ENCODE data around the gene DOCK11. TPM values are rescaled to one million over a fixed set of nuclear protein-coding genes. Genes with fewer than 3 reads are reported as not detected.
A peak's percentile ranks its signal among the peaks of the same experiment; 100 is the strongest.
"Not testable (repeated sequence)": the region's sequence is repeated elsewhere in the genome, so short reads cannot be mapped to it uniquely, and the experiment has no call there.

DOCK11 gene
- polyA plus RNA-seq (ENCODE audit: low read depth in 6 of 6): 10 to 100 TPM; 15.4 to 29.9 (median 19.7) TPM

DNA sequence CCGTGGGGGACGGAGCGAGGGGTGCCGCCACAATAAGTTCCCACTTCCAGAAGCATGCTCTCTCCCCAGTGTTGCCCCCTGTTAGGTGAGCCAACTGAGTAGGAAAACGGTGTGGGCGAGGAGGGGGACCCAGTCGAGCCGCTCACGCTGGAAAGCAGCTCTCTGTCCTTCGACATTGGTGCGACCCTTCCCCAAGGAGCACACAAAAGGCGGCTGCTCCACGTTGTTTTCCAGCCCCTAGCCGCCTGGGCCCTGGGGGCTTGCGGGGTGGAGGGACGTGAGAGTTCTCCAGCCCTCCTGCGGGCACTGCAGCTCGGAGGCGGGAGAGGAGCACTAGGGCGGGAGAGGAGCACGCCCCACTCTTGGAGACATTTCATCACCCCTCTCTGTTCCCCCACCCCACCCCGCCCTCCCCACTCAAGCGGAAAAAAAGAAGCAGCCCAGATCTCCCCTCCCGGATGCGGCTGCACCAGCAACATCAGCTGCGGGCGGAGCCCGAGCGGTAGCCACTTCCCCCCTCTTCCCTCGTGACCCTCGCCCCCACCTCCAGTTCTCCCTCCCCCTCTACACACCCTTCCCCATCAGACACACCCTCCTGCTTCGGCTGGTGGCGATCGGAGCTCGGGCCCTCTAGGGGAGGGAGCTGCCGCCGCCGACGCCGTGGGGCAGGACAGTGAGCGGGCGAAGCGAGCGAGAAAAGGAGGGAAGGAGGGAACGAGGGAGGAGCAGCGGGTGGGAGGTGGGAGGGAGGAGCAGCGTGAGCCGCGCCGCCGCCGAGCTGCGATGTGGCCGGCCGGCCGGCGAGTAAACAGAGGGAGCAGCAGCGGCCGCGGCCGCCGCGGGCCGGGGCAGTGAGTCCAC is at the start of gene DOCK11:
DOCK11 (plus strand) TSS at position 755 of the 861 bp plus-strand sequence. CDS start 157 bp downstream, outside the sequence.
- ATAC-seq (ENCODE audit: low read depth in 2 of 2) (peak; percentile 69 to 74), DNase-seq (peak; percentile 84)
- Mint-ChIP-seq H3K36me3 (no peaks in the 10 kb centered on the region), H3K9me3 (peaks cover 0 to 4% (median 0%) of the 10 kb centered on the region in 7 donors), H3K4me3 (peak within 1 kb of the TSS; percentile 93 to 99 (median 98)), H3K27me3 (no peaks in the 10 kb centered on the region), H3K4me1 (peaks cover 14 to 34% (median 19%) of the 10 kb centered on the region in 3 donors), H3K27ac (peak within 1 kb of the TSS; percentile 96 to 99 (median 98))

- H3K36me3 Mint-ChIP-seq: peaks cover 0 to 3% of the 10 kb centered on the region in 2 donors
- H3K27ac Mint-ChIP-seq: peak overlapping the region in 2 of 6 donors; percentile 54 to 75
- no peak for DNase-seq
- no peak for ATAC-seq (ENCODE audit: low read depth in 2 of 2)
- H3K9me3 Mint-ChIP-seq: no peaks in the 10 kb centered on the region
- no peaks in the 10 kb centered on the region for H3K27me3 Mint-ChIP-seq
- no peak overlapping the region for H3K4me3 Mint-ChIP-seq
- no peaks in the 10 kb centered on the region for H3K4me1 Mint-ChIP-seq
These were observed 47.3 kb upstream of the DOCK11 start for GRCh38 chrX:118448273-118448783.

DNA sequence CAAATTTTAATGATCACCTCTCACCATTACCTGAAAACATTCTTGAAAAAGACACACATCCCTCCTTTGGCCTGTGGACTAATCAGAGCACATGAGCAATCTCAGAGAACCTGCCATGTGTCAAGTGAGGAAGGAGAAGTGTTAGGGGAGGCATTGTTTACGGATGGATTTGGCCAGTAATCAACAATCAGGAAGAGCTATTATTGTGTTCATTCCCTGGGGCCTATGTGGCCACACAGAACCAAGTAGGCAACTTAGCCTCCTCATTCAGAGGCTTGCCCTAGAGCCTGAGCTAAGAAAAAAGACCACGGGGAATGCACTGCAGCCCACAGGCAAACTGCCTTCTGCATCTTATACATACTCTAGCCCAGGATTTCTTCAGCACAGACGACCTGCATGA is 40.6 kb upstream of the DOCK11 start:
- no peaks in the 10 kb centered on the region for H3K27me3 Mint-ChIP-seq
- peaks cover 0 to 7% (median 0%) of the 10 kb centered on the region in 3 donors for H3K4me1 Mint-ChIP-seq
- no peaks in the 10 kb centered on the region for H3K36me3 Mint-ChIP-seq
- H3K4me3 Mint-ChIP-seq: no peak overlapping the region
- DNase-seq (no peak), ATAC-seq (ENCODE audit: low read depth in 2 of 2) (no peak)
- H3K27ac Mint-ChIP-seq: peak overlapping the region in 1 of 6 donors; percentile 3
- no peaks in the 10 kb centered on the region for H3K9me3 Mint-ChIP-seq

DNA sequence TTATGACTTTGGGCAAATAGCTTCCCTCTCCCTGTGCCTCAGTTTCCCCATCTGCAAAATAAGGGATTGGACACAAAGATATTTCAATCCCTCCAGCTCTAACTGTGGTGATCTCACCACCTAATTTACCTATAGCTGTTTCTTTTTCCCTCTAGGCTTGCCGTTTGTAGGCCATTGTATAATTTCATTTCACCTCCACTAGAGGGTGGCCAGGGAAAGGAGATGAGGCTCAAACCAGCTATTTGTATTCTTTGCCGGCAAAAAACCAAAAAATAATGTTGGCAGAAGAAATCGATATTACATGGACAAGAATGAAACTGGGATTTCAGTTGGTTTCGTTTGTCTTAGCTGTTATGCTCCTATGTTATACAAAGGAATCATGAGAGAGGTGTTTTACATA is 36.1 kb upstream of the DOCK11 start:
- no peaks in the 10 kb centered on the region for H3K36me3 Mint-ChIP-seq
- no peak overlapping the region for H3K27ac Mint-ChIP-seq
- ATAC-seq (ENCODE audit: low read depth in 2 of 2): peak; percentile 58 to 66
- H3K4me1 Mint-ChIP-seq: peaks cover 0 to 4% (median 0%) of the 10 kb centered on the region in 3 donors
- H3K4me3 Mint-ChIP-seq: no peak overlapping the region
- H3K9me3 Mint-ChIP-seq: no peaks in the 10 kb centered on the region
- H3K27me3 Mint-ChIP-seq: no peaks in the 10 kb centered on the region
- DNase-seq: peak; percentile 25

GRCh38 chrX:118464501-118464900 is 31.1 kb upstream of the DOCK11 start:
- H3K4me3 Mint-ChIP-seq: no peak overlapping the region
- H3K36me3 Mint-ChIP-seq: no peaks in the 10 kb centered on the region
- H3K27me3 Mint-ChIP-seq: no peaks in the 10 kb centered on the region
- H3K27ac Mint-ChIP-seq: no peak overlapping the region
- H3K4me1 Mint-ChIP-seq: peaks cover 0 to 2% (median 0%) of the 10 kb centered on the region in 3 donors
- no peaks in the 10 kb centered on the region for H3K9me3 Mint-ChIP-seq
- DNase-seq (no peak), ATAC-seq (ENCODE audit: low read depth in 2 of 2) (no peak)

- peaks cover 0 to 11% (median 4%) of the 10 kb centered on the region in 7 donors for H3K9me3 Mint-ChIP-seq
- H3K27me3 Mint-ChIP-seq: no peaks in the 10 kb centered on the region
- no peak for ATAC-seq (ENCODE audit: low read depth in 2 of 2)
- H3K4me3 Mint-ChIP-seq: no peak overlapping the region
- H3K27ac Mint-ChIP-seq: no peak overlapping the region
- H3K36me3 Mint-ChIP-seq: no peaks in the 10 kb centered on the region
- DNase-seq: no peak
- H3K4me1 Mint-ChIP-seq: no peaks in the 10 kb centered on the region
These were observed 27.5 kb upstream of the DOCK11 start for GRCh38 chrX:118468122-118468521.

- not testable (repeated sequence) for H3K4me3 Mint-ChIP-seq; H3K27me3 Mint-ChIP-seq; H3K36me3 Mint-ChIP-seq; DNase-seq; H3K4me1 Mint-ChIP-seq; ATAC-seq (ENCODE audit: low read depth in 2 of 2); H3K27ac Mint-ChIP-seq
- peaks cover 0 to 11% (median 4%) of the 10 kb centered on the region in 7 donors for H3K9me3 Mint-ChIP-seq
These were observed 24.8 kb upstream of the DOCK11 start for GRCh38 chrX:118470721-118471347.

DNA sequence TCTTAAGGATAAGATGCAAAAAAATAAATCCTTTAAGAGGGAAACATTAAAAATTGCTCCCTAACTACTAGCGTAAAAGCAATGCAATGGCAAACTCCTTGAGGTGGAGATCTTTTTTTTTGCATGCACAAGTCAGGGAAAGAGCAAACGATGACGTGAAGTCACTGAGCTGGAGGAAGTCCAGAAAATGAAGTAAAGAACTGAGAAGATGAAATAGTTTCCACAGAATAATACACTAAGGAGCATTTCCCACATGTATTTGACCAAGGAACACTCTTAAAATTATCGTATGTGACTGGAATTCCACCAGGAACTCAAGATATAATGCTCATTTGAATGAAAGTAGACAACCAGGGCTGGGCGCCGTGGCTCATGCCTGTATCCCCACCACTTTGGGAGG is 21.0 kb upstream of the DOCK11 start:
- ATAC-seq (ENCODE audit: low read depth in 2 of 2): no peak
- no peak overlapping the region for H3K4me3 Mint-ChIP-seq
- DNase-seq: no peak
- no peaks in the 10 kb centered on the region for H3K4me1 Mint-ChIP-seq
- peaks cover 0 to 11% (median 4%) of the 10 kb centered on the region in 7 donors for H3K9me3 Mint-ChIP-seq
- no peaks in the 10 kb centered on the region for H3K27me3 Mint-ChIP-seq
- no peak overlapping the region for H3K27ac Mint-ChIP-seq
- no peaks in the 10 kb centered on the region for H3K36me3 Mint-ChIP-seq

DNA sequence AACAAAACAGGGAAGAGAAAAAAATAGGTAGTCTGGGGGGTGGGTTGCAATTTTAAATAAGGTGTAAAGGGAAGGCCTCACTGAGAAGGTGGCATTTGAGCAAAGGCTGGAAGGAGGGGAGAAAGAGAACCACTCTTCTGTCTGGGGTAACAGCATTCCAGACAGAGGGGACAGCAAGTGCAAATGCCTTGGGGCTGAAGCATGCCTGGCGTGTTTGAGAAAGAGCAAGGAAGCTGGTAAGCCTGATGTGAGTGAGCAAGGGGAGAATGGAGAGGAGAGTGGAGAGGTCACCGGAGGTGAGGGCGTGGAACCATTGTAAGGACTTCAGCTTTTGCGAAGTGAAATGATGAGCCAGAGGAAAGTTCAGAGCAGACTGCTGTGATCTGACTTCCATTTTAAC is 19.7 kb upstream of the DOCK11 start:
- no peak for ATAC-seq (ENCODE audit: low read depth in 2 of 2)
- Mint-ChIP-seq H3K36me3 (no peaks in the 10 kb centered on the region), H3K27me3 (no peaks in the 10 kb centered on the region), H3K4me3 (no peak overlapping the region), H3K9me3 (peaks cover 0 to 9% (median 4%) of the 10 kb centered on the region in 7 donors), H3K27ac (peak overlapping the region in 2 of 6 donors; percentile 45 to 64), H3K4me1 (no peaks in the 10 kb centered on the region)
- no peak for DNase-seq

- no peak overlapping the region for H3K27ac Mint-ChIP-seq
- DNase-seq: no peak
These were observed 15.4 kb upstream of the DOCK11 start for GRCh38 chrX:118480172-118480571.

DNA sequence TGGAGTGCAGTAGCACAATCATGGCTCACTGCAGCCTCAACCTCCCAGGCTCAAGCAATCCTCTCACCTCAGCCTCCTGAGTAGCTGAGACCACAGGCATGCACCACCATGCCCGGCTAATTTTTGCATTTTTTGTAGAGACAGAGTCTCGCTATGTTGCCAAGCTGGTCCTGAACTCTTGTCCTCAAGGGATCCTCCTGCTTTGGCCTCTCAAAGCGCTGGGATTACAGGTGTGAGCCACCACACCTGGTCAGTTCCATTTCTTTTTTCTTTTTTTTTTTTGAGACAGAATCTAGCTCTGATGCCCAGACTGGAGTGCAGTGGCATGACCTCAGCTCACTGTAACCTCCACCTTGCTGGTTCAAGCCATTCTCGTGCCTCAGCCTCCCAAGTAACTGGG is 13.2 kb upstream of the DOCK11 start:
- H3K4me1 Mint-ChIP-seq; H3K9me3 Mint-ChIP-seq; DNase-seq; H3K36me3 Mint-ChIP-seq; ATAC-seq (ENCODE audit: low read depth in 2 of 2); H3K4me3 Mint-ChIP-seq; H3K27me3 Mint-ChIP-seq; H3K27ac Mint-ChIP-seq: not testable (repeated sequence)

More at GRCh38 chrX:118480172-118480571, 15.4 kb upstream of the DOCK11 start:
- H3K36me3 Mint-ChIP-seq: no peaks in the 10 kb centered on the region
- no peak overlapping the region for H3K4me3 Mint-ChIP-seq
- no peaks in the 10 kb centered on the region for H3K27me3 Mint-ChIP-seq
- no peak for ATAC-seq (ENCODE audit: low read depth in 2 of 2)
- H3K4me1 Mint-ChIP-seq: no peaks in the 10 kb centered on the region
- H3K9me3 Mint-ChIP-seq: no peaks in the 10 kb centered on the region

- no peaks in the 10 kb centered on the region for H3K36me3 Mint-ChIP-seq
- no peak overlapping the region for H3K4me3 Mint-ChIP-seq
- H3K9me3 Mint-ChIP-seq: no peaks in the 10 kb centered on the region
- H3K27me3 Mint-ChIP-seq: no peaks in the 10 kb centered on the region
- H3K27ac Mint-ChIP-seq: peak overlapping the region in 1 of 6 donors; percentile 47
- H3K4me1 Mint-ChIP-seq: no peaks in the 10 kb centered on the region
- ATAC-seq (ENCODE audit: low read depth in 2 of 2) (no peak), DNase-seq (no peak)
These were observed 11.3 kb upstream of the DOCK11 start for GRCh38 chrX:118484216-118484903.

- not testable (repeated sequence) for DNase-seq; H3K36me3 Mint-ChIP-seq; H3K27me3 Mint-ChIP-seq; H3K4me1 Mint-ChIP-seq; H3K4me3 Mint-ChIP-seq; H3K27ac Mint-ChIP-seq; H3K9me3 Mint-ChIP-seq; ATAC-seq (ENCODE audit: low read depth in 2 of 2)
These were observed 8.9 kb upstream of the DOCK11 start for GRCh38 chrX:118486693-118487092.

Measured in naive B cell (primary cell).